ENCODE data around the gene C11orf86.

DNA sequence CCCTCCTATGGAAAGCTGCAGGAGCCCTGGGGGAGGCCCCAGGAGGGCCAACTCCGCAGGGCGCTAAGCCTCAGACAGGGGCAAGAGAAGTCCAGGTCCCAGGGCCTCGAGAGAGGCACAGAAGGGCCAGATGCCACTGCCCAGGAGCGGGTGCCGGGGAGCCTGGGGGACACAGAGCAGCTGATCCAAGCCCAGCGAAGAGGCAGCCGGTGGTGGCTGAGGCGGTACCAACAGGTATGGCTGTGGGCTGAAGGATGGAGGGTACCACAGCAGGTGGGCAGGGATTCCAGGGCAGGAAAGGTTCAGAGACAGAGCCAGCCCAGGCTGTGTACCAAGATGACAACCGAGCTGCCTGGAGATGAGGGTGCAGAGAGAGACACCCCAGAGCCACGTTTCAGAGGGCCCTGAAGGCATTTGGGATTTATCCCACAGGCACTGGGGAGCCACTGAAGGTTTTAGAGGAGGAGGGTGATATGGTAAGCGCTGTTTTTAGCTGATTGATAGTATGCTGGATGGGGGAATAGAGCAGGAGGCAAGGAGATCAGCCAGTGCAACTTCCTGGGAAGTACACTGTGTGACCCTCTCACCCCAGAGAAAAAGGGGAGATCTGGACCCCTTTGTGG, 412 bp downstream of the C11orf86 start:
- TF ChIP-seq, protein P1, sequence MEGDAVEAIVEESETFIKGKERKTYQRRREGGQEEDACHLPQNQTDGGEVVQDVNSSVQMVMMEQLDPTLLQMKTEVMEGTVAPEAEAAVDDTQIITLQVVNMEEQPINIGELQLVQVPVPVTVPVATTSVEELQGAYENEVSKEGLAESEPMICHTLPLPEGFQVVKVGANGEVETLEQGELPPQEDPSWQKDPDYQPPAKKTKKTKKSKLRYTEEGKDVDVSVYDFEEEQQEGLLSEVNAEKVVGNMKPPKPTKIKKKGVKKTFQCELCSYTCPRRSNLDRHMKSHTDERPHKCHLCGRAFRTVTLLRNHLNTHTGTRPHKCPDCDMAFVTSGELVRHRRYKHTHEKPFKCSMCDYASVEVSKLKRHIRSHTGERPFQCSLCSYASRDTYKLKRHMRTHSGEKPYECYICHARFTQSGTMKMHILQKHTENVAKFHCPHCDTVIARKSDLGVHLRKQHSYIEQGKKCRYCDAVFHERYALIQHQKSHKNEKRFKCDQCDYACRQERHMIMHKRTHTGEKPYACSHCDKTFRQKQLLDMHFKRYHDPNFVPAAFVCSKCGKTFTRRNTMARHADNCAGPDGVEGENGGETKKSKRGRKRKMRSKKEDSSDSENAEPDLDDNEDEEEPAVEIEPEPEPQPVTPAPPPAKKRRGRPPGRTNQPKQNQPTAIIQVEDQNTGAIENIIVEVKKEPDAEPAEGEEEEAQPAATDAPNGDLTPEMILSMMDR (IDR thresholded peaks at IDR 0.05; ENCODE audit: low read depth, low read length, poor library complexity, severe bottlenecking): no peak
- TF ChIP-seq EZH2phosphoT487 (IDR thresholded peaks at IDR 0.05; ENCODE audit: borderline replicate concordance, low read length): no peak
